ENCODE measurements around the gene GZF1.

GZF1 gene

GRCh38 chr20:23368316-23369071, 6.5 kb downstream of the GZF1 start:
- no peak overlapping the region for H3K27ac ChIP-seq
- DNase-seq (ENCODE audit: low spot score), result no peak
- no peak overlapping the region for H3K4me3 ChIP-seq
- TF ChIP-seq CTCF (IDR thresholded peaks at IDR 0.05), result no peak

- Histone ChIP-seq H3K27ac (no peak overlapping the region), H3K4me3 (no peak overlapping the region)
- no peak for DNase-seq (ENCODE audit: low spot score)
- no peak for TF ChIP-seq CTCF (IDR thresholded peaks at IDR 0.05)
Measured at GRCh38 chr20:23369072-23369823, 7.3 kb downstream of the GZF1 start.

GRCh38 chr20:23370274-23370673, 8.3 kb downstream of the GZF1 start:
- Histone ChIP-seq H3K4me3 (no peak overlapping the region), H3K27ac (no peak overlapping the region)
- no peak for TF ChIP-seq CTCF (IDR thresholded peaks at IDR 0.05)
- DNase-seq (ENCODE audit: low spot score), result no peak

- H3K4me3 ChIP-seq, result no peak overlapping the region
- H3K27ac ChIP-seq, result no peak overlapping the region
- no peak for DNase-seq (ENCODE audit: low spot score)
- no peak for TF ChIP-seq CTCF (IDR thresholded peaks at IDR 0.05)
Measured at GRCh38 chr20:23370873-23371272, 8.9 kb downstream of the GZF1 start.

- Histone ChIP-seq H3K27ac (no peak overlapping the region), H3K4me3 (no peak overlapping the region)
- DNase-seq (ENCODE audit: low spot score), result no peak
- no peak for TF ChIP-seq CTCF (IDR thresholded peaks at IDR 0.05)
Measured at GRCh38 chr20:23371496-23371895, 9.5 kb downstream of the GZF1 start.

GRCh38 chr20:23374441-23374840, 12.5 kb downstream of the GZF1 start:
- Histone ChIP-seq H3K27ac (no peak overlapping the region), H3K4me3 (no peak overlapping the region)
- TF ChIP-seq CTCF (IDR thresholded peaks at IDR 0.05), result no peak
- no peak for DNase-seq (ENCODE audit: low spot score)

GRCh38 chr20:23375827-23376226, 13.8 kb downstream of the GZF1 start:
- no peak for DNase-seq (ENCODE audit: low spot score)
- TF ChIP-seq CTCF (IDR thresholded peaks at IDR 0.05), result no peak
- Histone ChIP-seq H3K27ac (no peak overlapping the region), H3K4me3 (no peak overlapping the region)
